Loucy (cell line): ENCODE results near the gene HSPA14.

Experiments
- H2AFZ ChIP-seq: fragments of 200-600 bp; sonication (generic); 2 replicates; pipeline ENCODE4 v1.6.0; 2016; ENCODE audit warnings: antibody characterized with exemption, mild to moderate bottlenecking, low read length, moderate library complexity
- H3F3A ChIP-seq: fragments of 200-600 bp; 2 replicates; pipeline ENCODE4 v1.6.0; 2016; ENCODE audit warnings: antibody characterized with exemption, low read depth, mild to moderate bottlenecking
- H3K27me3 ChIP-seq: fragments of 200-600 bp; sonication (generic); 2 replicates; pipeline ENCODE4 v1.6.1; 2014; ENCODE audit warnings: low read length, mild to moderate bottlenecking; ENCODE audit not compliant: insufficient read depth, poor library complexity, severe bottlenecking
- H3K36me3 ChIP-seq: fragments of 200-600 bp; sonication (generic); 2 replicates; pipeline ENCODE4 v1.6.1; 2016; ENCODE audit warnings: low read length; ENCODE audit not compliant: insufficient read depth
- H3K4me1 ChIP-seq: fragments of 200-600 bp; sonication (generic); 2 replicates; pipeline ENCODE4 v1.5.1; 2014; ENCODE audit warnings: low read length, mild to moderate bottlenecking; ENCODE audit not compliant: insufficient read depth, poor library complexity, severe bottlenecking
- H3K4me2 ChIP-seq: fragments of 200-600 bp; sonication (generic); 2 replicates; pipeline ENCODE4 v1.6.0; 2014; ENCODE audit warnings: antibody characterized with exemption, low read length, low read depth, mild to moderate bottlenecking; ENCODE audit not compliant: poor library complexity, severe bottlenecking
- H3K4me3 ChIP-seq: fragments of 200-600 bp; sonication (generic); 2 replicates; pipeline ENCODE4 v1.5.1; 2014; ENCODE audit warnings: low read length, mild to moderate bottlenecking, mixed read lengths; ENCODE audit not compliant: poor library complexity, severe bottlenecking
- H3K79me2 ChIP-seq: fragments of 200-600 bp; sonication (generic); 2 replicates; pipeline ENCODE4 v1.6.1; 2014; ENCODE audit warnings: low read length; ENCODE audit not compliant: insufficient read depth
- H3K9ac ChIP-seq: fragments of 200-600 bp; sonication (generic); 2 replicates; pipeline ENCODE4 v1.6.0; 2014; ENCODE audit warnings: mild to moderate bottlenecking, low read depth, low read length, moderate library complexity; ENCODE audit not compliant: poor library complexity, severe bottlenecking
- H3K9me2 ChIP-seq: fragments of 200-600 bp; sonication (generic); replicated peaks from 2 replicates; pipeline ENCODE4 v1.6.1; 2016; ENCODE audit warnings: low read depth, low read length, mixed read lengths
- H3K9me3 ChIP-seq: fragments of 200-600 bp; sonication (generic); 2 replicates; pipeline ENCODE4 v1.6.1; 2014; ENCODE audit warnings: mild to moderate bottlenecking, antibody characterized with exemption, low read length, low read depth; ENCODE audit not compliant: insufficient read depth
- H4K20me1 ChIP-seq: fragments of 200-600 bp; sonication (generic); 2 replicates; pipeline ENCODE4 v1.6.0; 2014; ENCODE audit warnings: antibody characterized with exemption, low read length, mild to moderate bottlenecking; ENCODE audit not compliant: insufficient read depth, poor library complexity, severe bottlenecking
- EZH2phosphoT487 ChIP-seq: fragments of 200-600 bp; IDR thresholded peaks from 2 replicates; pipeline ENCODE4 v1.6.1; 2018; ENCODE audit warnings: antibody characterized with exemption, mild to moderate bottlenecking, moderate library complexity, borderline replicate concordance
- TF ChIP-seq, protein P1 (sequence below): fragments of 200-600 bp; sonication (generic); conservative IDR thresholded peaks from 2 replicates; pipeline ENCODE4 v1.5.1; 2014; ENCODE audit warnings: mild to moderate bottlenecking, antibody characterized with exemption, low read length

Gene HSPA14

DNA sequence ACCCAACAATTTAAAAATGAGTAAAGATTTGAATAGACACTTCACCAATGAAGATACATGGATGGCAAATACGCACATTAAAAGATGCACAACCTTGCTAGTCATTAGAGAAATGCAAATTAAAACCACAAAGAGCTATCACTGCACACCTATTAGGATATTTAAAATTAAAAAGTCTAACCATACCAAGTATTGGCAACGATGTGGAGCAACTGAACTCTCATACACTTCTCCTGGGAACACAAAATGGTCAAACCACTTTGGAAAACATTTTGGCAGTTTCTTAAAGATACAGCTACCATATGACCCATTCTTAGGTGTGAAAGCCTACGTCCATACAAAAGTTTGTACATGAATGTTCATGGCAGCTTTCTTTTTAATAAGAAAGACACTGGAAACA lies 79.7 kb downstream of the HSPA14 start:
- H3K9me2 ChIP-seq, result no peaks in the 10 kb centered on the region
- peaks cover 22% of the 10 kb centered on the region; the same call in 1 of the 2 replicates for H3K9me3 ChIP-seq
- peaks cover 90% of the 10 kb centered on the region for H3K36me3 ChIP-seq
- H3K4me1 ChIP-seq, result no peaks in the 10 kb centered on the region
- H3K27me3 ChIP-seq, result no peaks in the 10 kb centered on the region
- H3K4me2 ChIP-seq, result no peak overlapping the region
- H2AFZ ChIP-seq, result no peak overlapping the region
- no peaks in the 10 kb centered on the region; the same call in none of the 2 replicates for H3K79me2 ChIP-seq
- no peak overlapping the region for H3K9ac ChIP-seq
- H4K20me1 ChIP-seq, result no peaks in the 10 kb centered on the region
- no peak overlapping the region for H3K4me3 ChIP-seq
- no peaks in the 10 kb centered on the region for H3F3A ChIP-seq
- no peak for TF ChIP-seq EZH2phosphoT487
- TF ChIP-seq, protein P1, sequence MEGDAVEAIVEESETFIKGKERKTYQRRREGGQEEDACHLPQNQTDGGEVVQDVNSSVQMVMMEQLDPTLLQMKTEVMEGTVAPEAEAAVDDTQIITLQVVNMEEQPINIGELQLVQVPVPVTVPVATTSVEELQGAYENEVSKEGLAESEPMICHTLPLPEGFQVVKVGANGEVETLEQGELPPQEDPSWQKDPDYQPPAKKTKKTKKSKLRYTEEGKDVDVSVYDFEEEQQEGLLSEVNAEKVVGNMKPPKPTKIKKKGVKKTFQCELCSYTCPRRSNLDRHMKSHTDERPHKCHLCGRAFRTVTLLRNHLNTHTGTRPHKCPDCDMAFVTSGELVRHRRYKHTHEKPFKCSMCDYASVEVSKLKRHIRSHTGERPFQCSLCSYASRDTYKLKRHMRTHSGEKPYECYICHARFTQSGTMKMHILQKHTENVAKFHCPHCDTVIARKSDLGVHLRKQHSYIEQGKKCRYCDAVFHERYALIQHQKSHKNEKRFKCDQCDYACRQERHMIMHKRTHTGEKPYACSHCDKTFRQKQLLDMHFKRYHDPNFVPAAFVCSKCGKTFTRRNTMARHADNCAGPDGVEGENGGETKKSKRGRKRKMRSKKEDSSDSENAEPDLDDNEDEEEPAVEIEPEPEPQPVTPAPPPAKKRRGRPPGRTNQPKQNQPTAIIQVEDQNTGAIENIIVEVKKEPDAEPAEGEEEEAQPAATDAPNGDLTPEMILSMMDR, result no peak

DNA sequence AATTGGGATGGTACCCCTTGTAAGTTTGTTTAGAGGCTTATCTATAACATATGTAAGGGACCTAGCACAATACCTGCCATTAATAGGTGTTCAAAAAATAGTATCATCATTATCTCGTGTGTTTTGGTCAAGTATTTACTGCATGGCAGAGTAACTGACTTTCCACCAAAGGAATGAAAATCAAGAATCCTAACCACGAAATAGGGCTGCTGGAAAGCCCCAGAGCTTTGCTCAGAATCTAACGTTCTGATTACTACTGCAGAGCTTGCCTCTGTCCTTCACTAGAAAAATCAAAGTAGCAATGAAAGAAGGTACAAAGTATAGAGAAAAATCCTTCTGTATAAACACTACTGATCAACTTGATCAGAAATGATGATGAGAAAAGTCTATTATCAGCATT lies 80.9 kb downstream of the HSPA14 start:
- no peak overlapping the region for H2AFZ ChIP-seq
- no peaks in the 10 kb centered on the region for H3K9me2 ChIP-seq
- H3F3A ChIP-seq, result no peaks in the 10 kb centered on the region
- TF ChIP-seq EZH2phosphoT487, result no peak
- TF ChIP-seq, protein P1, result no peak
- no peak overlapping the region for H3K9ac ChIP-seq
- H3K9me3 ChIP-seq, result peaks cover 22% of the 10 kb centered on the region; the same call in 1 of the 2 replicates
- H4K20me1 ChIP-seq, result no peaks in the 10 kb centered on the region
- no peaks in the 10 kb centered on the region for H3K4me1 ChIP-seq
- no peaks in the 10 kb centered on the region; the same call in 1 of the 2 replicates for H3K79me2 ChIP-seq
- H3K4me2 ChIP-seq, result no peak overlapping the region
- no peaks in the 10 kb centered on the region for H3K27me3 ChIP-seq
- peaks cover 93% of the 10 kb centered on the region for H3K36me3 ChIP-seq
- H3K4me3 ChIP-seq, result no peak overlapping the region
